Lung (tissue), 12 donors: ENCODE measurements around the gene RERE. TPM values are rescaled to one million over a fixed set of nuclear protein-coding genes. Genes with fewer than 3 reads are reported as not detected.

ENCODE experiments used
- ATAC-seq: fragments of 200-7000 bp; cut with Tn5 transposase; one replicate; pipeline ENCODE4 v1.9.1; 2020; ENCODE audit warnings: moderate number of reproducible peaks; ENCODE audit not compliant: insufficient read depth, low FRiP score
- DNase-seq, 3 donors: peaks; one replicate each; pipeline ENCODE4 v3.0.0-alpha.2; 2013 to 2017
- H3K27ac ChIP-seq, 2 donors: one replicate each; pipeline ENCODE4 v1.5.1; 2013; ENCODE audit warnings: mild to moderate bottlenecking in 2 of 2, moderate library complexity in 2 of 2, control low read depth in 1 of 2, inconsistent platforms in 1 of 2, low read depth in 1 of 2, low read length in 1 of 2
- H3K27me3 ChIP-seq, 3 donors: one replicate each; pipeline ENCODE4 v1.5.1; 2013; ENCODE audit warnings: low read length in 2 of 3; ENCODE audit not compliant: control insufficient read depth in 3 of 3, insufficient read depth in 3 of 3
- H3K36me3 ChIP-seq, 4 donors: one replicate each; pipeline ENCODE4 v1.5.1; 2013; ENCODE audit warnings: low read length in 4 of 4, mild to moderate bottlenecking in 1 of 4, moderate library complexity in 1 of 4; ENCODE audit not compliant: control insufficient read depth in 4 of 4, insufficient read depth in 4 of 4
- H3K4me1 ChIP-seq, 5 donors: one replicate each; pipeline ENCODE4 v1.5.1; 2013; ENCODE audit warnings: low read length in 5 of 5, mild to moderate bottlenecking in 2 of 5, moderate library complexity in 1 of 5; ENCODE audit not compliant: control insufficient read depth in 5 of 5, insufficient read depth in 5 of 5
- H3K4me3 ChIP-seq: one replicate; pipeline ENCODE4 v1.5.1; 2013; ENCODE audit warnings: mild to moderate bottlenecking, control low read depth, moderate library complexity
- H3K9ac ChIP-seq, 2 donors: one replicate each; pipeline ENCODE4 v1.5.1; 2013; ENCODE audit warnings: low read length in 2 of 2, control low read depth in 1 of 2; ENCODE audit not compliant: insufficient read depth in 1 of 2
- H3K9me3 ChIP-seq, 4 donors: one replicate each; pipeline ENCODE4 v1.5.1; 2013; ENCODE audit warnings: low read length in 3 of 4, mild to moderate bottlenecking in 1 of 4, moderate library complexity in 1 of 4; ENCODE audit not compliant: control insufficient read depth in 4 of 4, insufficient read depth in 3 of 4
- CTCF ChIP-seq: IDR thresholded peaks from 2 replicates; pipeline ENCODE4 v1.5.1; 2012; ENCODE audit warnings: mild to moderate bottlenecking; ENCODE audit errors: control extremely low read depth, extremely low read depth
- WGBS, 2 donors: extraction: QIAGEN DNeasy Blood & Tissue Kit; methylation state at CpG; one replicate each; pipeline ENCODE4 v1.1.7; 2013; 5-methylcytosine and 5-hydroxymethylcytosine counted together
- polyA plus RNA-seq, 2 donors: library from polyadenylated mRNA; stranded (reverse); fragments of 200-250 nt; gene quantifications; one replicate each; pipeline ENCODE4 v1.2.1, GENCODE V29; 2013
- total RNA-seq, 2 donors: library from RNA; depleted of rRNA in 1 of 2; stranded (reverse); fragments of >200 nt in 1 of 2; gene quantifications; one replicate each; pipeline ENCODE4 v1.2.1, GENCODE V29; 2014 to 2021
- donor health status: control.
- donor health status: control.
- donor health status: Bipolar disorder and iron deficiency.
- donor health status: healthy.
- donor health status: DM: yes; HTN: yes; CAD: no.

The RERE gene
- total and polyA plus RNA-seq, 4 donors: 21.7 to 207 (median 57.5) TPM

- TF ChIP-seq CTCF: no peak
Measured at GRCh38 chr1:8537991-8538390, 279.4 kb downstream of the RERE start.

GRCh38 chr1:8536515-8536914 is 280.9 kb downstream of the RERE start:
- Histone ChIP-seq H3K4me3 (no peak overlapping the region), H3K9me3 (no peaks in the 10 kb centered on the region), H3K27me3 (no peaks in the 10 kb centered on the region), H3K36me3 (peaks cover 0 to 4% (median 0%) of the 10 kb centered on the region in 4 donors), H3K9ac (no peak overlapping the region), H3K4me1 (peaks cover 0 to 12% (median 3%) of the 10 kb centered on the region in 5 donors), H3K27ac (no peak overlapping the region)
- TF ChIP-seq CTCF: no peak
- DNase-seq (no peak), ATAC-seq (no peak)
- 87 to 97% methylated on average over 2 of the region's 2 CpGs for WGBS, 2 donors

More at GRCh38 chr1:8537991-8538390, 279.4 kb downstream of the RERE start:
- peaks cover 0 to 12% (median 3%) of the 10 kb centered on the region in 5 donors for H3K4me1 ChIP-seq
- no peaks in the 10 kb centered on the region for H3K9me3 ChIP-seq
- H3K27ac ChIP-seq: no peak overlapping the region
- DNase-seq: peak in 1 of 3 donors; percentile 32
- no peak overlapping the region for H3K4me3 ChIP-seq
- H3K9ac ChIP-seq: no peak overlapping the region
- peaks cover 0 to 4% (median 0%) of the 10 kb centered on the region in 4 donors for H3K36me3 ChIP-seq
- no peak for ATAC-seq
- 50 to 63% methylated on average over 2 of the region's 2 CpGs for WGBS, 2 donors
- no peaks in the 10 kb centered on the region for H3K27me3 ChIP-seq

- Histone ChIP-seq H3K4me1 (peaks cover 0 to 12% (median 3%) of the 10 kb centered on the region in 5 donors), H3K9me3 (no peaks in the 10 kb centered on the region), H3K36me3 (peaks cover 0 to 3% (median 0%) of the 10 kb centered on the region in 4 donors), H3K9ac (no peak overlapping the region), H3K27ac (no peak overlapping the region), H3K27me3 (no peaks in the 10 kb centered on the region), H3K4me3 (no peak overlapping the region)
- WGBS, 2 donors: 25 to 60% methylated on average over 1 of the region's 1 CpG
- ATAC-seq: no peak
- no peak for TF ChIP-seq CTCF
- DNase-seq: no peak
Measured at GRCh38 chr1:8533907-8534306, 283.5 kb downstream of the RERE start.

- Histone ChIP-seq H3K27ac (no peak overlapping the region), H3K4me3 (no peak overlapping the region), H3K27me3 (no peaks in the 10 kb centered on the region), H3K4me1 (peaks cover 0 to 9% (median 0%) of the 10 kb centered on the region in 5 donors), H3K9ac (no peak overlapping the region), H3K36me3 (peaks cover 0 to 3% (median 0%) of the 10 kb centered on the region in 4 donors), H3K9me3 (no peaks in the 10 kb centered on the region)
- TF ChIP-seq CTCF: no peak
- whole genome bisulfite sequencing, 2 donors: 74 to 86% methylated on average over 4 of the region's 4 CpGs
- ATAC-seq (no peak), DNase-seq (no peak)
Measured at GRCh38 chr1:8533124-8533523, 284.3 kb downstream of the RERE start.
